KOPT-K1 (cell line): ENCODE data around the gene SNTG2.

Experiments used
- H3K27ac ChIP-seq: fragments of 200-600 bp; sonication (generic); 2 replicates; pipeline ENCODE4 v1.5.1; 2016; ENCODE audit warnings: antibody characterized with exemption, mild to moderate bottlenecking, low read depth, low read length; ENCODE audit not compliant: poor library complexity, severe bottlenecking
- H3K36me3 ChIP-seq: fragments of 200-600 bp; sonication (generic); 2 replicates; pipeline ENCODE4 v1.5.1; 2017; ENCODE audit warnings: antibody characterized with exemption, mild to moderate bottlenecking, low read length, moderate library complexity; ENCODE audit not compliant: insufficient read depth
- H3K9me3 ChIP-seq: fragments of 200-600 bp; sonication (generic); 2 replicates; pipeline ENCODE4 v1.5.1; 2017; ENCODE audit warnings: antibody characterized with exemption, low read length, mild to moderate bottlenecking; ENCODE audit not compliant: insufficient read depth, poor library complexity, severe bottlenecking

Gene SNTG2

DNA sequence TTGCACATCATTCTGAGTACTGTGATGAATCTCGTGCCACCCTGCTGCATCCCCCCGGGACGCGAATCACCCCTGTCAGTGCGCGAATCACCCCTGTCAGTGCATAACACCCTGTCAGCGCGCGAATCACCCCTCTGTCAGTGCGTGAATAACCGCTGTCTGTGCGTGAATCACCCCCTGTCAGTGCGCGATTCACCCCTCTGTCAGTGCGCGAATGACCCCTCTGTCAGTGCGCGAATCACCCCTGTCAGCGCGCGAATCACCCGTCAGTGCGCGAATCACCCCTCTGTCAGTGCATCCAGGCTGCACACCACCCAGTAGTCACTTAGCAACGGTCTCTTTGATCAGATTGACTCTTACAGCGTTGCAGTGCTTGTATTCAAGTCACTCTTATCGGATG, 328.2 kb downstream of the SNTG2 start:
- Histone ChIP-seq H3K27ac (no peak overlapping the region), H3K9me3 (peaks cover 17% of the 10 kb centered on the region), H3K36me3 (no peaks in the 10 kb centered on the region)

DNA sequence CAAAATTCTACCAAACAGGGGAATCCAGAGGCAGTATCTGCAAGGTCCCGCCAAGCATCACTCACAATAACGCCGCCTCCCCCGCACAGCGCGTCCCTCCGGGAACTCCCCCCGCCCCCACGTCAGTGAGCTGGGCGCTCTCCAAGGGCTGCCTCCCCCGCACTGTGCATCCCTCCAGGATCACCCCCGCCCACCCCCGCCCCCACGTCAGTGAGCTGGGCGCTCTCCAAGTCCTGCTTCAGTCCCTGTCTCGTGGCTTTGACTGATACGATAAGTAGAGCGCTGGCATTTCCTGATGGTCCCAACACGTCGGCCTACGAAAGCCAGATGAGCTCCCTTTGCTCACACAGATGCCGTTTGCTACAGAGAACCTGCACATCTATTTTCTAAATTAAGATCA, 331.9 kb downstream of the SNTG2 start:
- Histone ChIP-seq H3K9me3 (no peaks in the 10 kb centered on the region), H3K27ac (no peak overlapping the region), H3K36me3 (no peaks in the 10 kb centered on the region)

DNA sequence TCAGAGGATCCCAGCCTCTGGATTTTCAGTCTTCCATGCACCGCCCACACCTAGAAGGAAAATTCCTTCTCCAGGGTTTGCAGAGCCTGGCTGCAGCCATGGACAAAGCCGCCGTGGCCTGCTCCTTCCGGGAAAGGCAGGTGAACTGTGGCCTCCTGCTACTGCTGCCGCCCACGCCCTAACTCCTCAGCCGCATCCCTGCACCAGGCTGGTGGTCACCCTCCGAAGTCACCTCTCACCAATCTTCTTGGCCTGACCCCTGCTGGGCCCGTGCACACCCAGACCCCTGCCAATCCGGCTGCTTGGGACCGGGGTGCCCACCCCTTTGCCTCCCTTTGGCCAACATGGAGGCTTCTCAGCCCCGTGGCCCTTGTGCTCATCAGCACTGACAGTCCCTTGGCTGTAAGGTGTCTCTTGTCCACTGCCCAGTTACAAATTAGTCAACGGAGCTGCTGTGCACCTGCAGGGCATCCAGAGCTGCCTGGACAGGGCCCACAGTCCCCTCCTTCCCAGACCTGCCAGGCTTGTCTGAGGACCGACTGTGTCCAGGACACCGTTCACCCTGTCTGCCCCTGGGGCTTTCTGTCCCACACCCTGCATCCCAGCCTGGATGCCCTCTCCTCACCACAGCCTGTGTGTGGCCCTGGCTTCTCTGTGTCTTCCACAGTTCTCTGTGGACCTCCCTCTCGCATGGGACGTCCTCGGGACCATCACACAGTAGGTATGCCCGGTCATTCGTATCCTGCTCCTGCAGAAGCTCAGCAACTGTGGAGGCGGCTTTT, 332.6 kb downstream of the SNTG2 start:
- H3K9me3 ChIP-seq: no peaks in the 10 kb centered on the region
- H3K36me3 ChIP-seq: no peaks in the 10 kb centered on the region
- no peak overlapping the region for H3K27ac ChIP-seq

DNA sequence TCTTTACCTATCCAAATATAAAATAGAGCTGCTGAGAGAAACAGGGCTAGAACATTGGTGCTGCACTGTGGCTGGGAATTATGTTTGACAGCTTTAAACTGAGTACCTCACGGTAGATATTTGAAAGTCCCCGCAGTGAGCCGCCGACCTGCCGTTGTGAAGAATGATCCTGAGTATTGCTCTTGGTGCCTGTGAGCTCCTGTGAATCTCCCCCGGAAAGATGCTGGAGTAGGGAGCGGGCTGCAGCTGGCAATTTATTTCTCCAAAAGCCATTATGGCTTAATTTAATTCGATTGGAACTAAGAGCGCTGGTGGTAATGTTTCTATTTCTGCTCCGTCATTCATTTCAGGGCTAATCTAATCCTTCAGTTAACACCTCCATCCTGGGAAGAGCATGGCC, 333.2 kb downstream of the SNTG2 start:
- no peaks in the 10 kb centered on the region for H3K36me3 ChIP-seq
- no peak overlapping the region for H3K27ac ChIP-seq

DNA sequence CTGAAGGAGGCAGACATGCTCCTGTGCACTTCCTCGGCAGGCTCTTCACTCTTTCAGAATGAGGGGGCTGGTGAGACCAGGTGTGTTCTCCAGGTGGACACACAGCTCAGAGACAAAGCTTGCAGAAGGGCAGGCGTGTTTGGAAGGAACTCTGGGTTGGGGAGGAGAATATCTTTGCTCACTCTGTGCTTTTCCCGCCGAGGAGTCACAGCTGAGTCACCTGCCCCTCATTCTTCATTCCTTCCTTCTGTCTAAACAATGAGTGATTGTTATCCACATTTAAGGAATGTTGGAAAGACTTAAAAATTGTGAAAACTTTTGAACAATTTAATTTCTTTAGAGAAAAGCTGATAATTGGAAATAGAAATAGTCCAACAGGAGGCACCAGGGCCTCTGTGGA, 336.3 kb downstream of the SNTG2 start:
- H3K9me3 ChIP-seq: no peaks in the 10 kb centered on the region
- no peak overlapping the region for H3K27ac ChIP-seq
- no peaks in the 10 kb centered on the region for H3K36me3 ChIP-seq

More for the DNA sequence above, 333.2 kb downstream of the SNTG2 start:
- no peaks in the 10 kb centered on the region for H3K9me3 ChIP-seq

DNA sequence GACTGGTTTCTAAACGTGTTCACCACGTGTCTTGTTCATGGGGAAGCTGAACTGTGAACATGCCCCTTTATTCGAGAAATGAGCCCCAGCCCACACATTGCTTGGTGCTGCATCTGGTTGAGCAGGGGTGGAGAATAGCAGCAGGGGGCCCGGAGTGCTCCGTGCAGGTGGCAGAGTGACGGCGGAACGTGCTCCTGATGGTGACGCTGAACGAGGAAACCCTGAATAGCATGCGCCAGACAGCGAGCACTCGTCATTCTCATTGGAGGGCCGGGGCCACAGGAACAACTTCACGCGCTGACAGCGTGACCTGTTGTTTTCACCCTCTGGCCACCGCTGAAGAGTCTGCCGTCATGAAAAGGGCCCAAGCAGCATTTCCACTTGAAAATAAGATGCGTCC, 336.8 kb downstream of the SNTG2 start:
- no peaks in the 10 kb centered on the region for H3K36me3 ChIP-seq
- H3K9me3 ChIP-seq: peaks cover 3% of the 10 kb centered on the region
- H3K27ac ChIP-seq: no peak overlapping the region

DNA sequence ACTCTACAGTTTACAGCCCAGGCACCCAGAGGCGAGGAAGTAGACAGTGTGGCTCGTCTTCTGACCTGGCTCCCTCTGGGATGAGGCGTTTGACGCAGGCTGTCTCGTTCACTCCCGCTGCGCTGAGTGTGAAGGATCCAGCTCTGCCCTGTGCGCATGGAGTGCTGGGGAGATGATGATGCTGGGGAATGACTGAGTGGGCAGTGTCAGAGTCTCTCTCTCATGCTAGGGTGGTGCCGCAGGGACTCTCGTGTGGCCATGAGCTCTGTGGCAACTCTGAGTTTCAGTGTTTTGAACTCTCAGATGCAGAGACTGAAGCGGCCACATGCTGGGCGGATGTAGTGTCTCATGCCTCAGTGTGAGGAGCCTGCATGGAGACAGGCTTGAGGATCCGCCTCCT, 344.3 kb downstream of the SNTG2 start:
- H3K9me3 ChIP-seq: peaks cover 7% of the 10 kb centered on the region
- H3K36me3 ChIP-seq: no peaks in the 10 kb centered on the region
- H3K27ac ChIP-seq: no peak overlapping the region

DNA sequence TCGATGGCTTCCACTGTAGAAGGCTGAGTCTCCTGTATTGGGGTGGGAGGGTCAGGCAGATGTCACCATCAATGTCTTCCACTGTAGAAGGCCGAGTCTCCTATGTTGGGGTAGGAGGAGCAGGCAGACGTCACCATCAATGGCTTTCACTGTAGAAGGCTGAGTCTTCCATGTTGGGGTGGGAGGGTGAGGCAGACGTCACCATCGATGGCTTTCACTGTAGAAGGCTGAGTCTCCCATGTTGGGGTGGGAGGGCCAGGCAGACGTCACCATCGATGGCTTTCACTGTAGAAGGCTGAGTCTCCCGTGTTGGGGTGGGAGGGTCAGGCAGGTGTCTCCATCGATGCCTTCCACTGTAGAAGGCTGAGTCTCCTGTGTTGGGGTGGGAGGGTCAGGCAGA, 345.1 kb downstream of the SNTG2 start:
- Histone ChIP-seq H3K9me3 (peaks cover 7% of the 10 kb centered on the region), H3K27ac (no peak overlapping the region), H3K36me3 (no peaks in the 10 kb centered on the region)

DNA sequence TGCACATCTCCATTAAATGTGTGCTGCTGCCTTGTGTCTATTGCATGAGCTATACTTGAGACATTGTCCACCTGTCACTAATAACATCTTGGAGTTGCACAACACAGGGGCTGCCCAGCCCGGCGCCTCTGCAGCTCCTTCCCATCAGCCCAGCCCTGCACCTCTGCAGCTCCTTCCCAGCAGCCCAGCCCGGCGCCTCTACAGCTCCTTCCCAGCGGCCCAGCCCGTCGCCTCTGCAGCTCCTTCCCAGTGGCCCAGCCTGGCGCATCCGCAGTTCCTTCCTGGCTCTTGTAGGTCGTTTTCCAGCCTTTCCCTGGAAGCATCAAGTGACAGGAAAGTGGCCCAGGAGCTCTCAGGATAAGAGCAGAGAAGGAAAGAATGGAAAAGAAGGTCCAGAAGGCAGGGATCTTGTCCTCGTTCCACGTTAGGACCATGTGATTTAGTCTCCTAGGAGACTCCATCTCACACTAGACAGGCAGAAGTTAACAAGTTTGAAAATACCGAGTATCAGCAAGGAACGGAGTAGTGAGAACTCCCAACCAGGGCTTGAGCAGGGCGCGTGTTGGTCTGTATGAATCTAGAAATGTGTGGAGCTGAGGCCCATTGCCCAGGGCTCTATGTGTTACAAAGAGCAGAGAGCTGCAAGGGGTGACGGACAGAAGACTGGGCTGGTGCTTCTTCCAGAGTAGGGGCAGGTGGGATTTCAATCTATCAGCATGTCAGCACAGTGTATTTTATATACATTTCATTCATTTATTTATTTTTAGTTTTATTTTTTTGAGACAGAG, 346.9 kb downstream of the SNTG2 start:
- Histone ChIP-seq H3K9me3 (peaks cover 3% of the 10 kb centered on the region), H3K27ac (no peak overlapping the region), H3K36me3 (no peaks in the 10 kb centered on the region)

DNA sequence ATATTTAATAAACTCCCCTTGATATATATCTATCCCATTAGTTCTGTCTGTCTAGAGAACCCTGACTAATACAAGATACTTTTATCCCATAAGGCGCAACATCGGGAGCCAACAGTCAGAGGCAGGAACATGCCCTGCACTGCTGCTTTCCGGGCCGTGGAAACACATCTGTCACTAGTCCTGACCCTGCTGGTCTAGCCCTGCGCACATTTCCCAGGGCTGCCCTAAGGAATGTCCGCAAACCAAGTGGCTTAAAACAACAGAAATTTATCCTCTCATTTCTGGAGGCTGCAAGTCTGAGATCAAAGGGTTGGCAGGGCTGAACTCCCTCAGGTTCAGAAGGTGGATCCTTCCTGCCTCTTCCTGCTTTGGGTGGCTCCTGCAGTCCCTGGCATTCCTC, 348.4 kb downstream of the SNTG2 start:
- Histone ChIP-seq H3K9me3 (no peaks in the 10 kb centered on the region), H3K27ac (no peak overlapping the region), H3K36me3 (no peaks in the 10 kb centered on the region)

DNA sequence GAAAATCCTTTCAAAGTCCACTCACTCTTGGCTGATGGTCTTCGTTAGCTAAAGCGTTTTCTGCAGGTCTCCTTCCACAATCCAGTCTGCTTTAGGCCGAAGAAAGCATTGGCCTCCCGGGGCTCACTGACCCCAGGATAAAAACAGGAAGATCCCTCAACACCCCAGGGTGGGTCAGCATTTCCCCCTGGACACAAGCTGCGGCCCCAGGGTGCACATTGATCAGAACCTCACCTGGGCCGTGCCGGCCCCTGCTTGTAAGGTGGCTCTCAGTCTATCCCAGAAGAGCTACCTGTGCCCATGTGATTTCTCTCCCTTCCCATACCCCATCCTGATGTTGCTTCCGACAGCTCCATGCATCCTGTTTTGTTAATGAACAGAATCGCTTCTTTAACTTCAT, 349.6 kb downstream of the SNTG2 start:
- Histone ChIP-seq H3K9me3 (no peaks in the 10 kb centered on the region), H3K27ac (no peak overlapping the region), H3K36me3 (no peaks in the 10 kb centered on the region)

DNA sequence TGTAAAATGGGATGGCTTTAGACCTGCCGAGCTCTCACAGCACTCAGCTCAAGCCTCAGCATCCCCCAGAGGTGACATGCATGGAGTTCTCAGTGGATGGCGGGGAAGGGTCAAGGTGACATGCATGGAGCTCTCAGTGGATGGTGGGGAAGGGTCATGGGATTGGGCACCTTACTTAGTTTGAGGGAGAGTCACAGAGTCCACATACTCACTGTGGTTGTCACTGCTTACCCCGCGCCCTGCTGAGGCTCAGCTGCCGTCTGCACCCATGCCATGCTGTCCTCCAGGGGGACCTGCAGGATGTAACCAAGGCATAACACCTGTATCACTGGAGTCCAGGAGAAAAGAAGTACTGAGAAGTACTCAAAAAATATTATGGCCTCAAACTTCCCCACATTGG, 350.4 kb downstream of the SNTG2 start:
- H3K36me3 ChIP-seq: no peaks in the 10 kb centered on the region
- H3K27ac ChIP-seq: no peak overlapping the region
- no peaks in the 10 kb centered on the region for H3K9me3 ChIP-seq

DNA sequence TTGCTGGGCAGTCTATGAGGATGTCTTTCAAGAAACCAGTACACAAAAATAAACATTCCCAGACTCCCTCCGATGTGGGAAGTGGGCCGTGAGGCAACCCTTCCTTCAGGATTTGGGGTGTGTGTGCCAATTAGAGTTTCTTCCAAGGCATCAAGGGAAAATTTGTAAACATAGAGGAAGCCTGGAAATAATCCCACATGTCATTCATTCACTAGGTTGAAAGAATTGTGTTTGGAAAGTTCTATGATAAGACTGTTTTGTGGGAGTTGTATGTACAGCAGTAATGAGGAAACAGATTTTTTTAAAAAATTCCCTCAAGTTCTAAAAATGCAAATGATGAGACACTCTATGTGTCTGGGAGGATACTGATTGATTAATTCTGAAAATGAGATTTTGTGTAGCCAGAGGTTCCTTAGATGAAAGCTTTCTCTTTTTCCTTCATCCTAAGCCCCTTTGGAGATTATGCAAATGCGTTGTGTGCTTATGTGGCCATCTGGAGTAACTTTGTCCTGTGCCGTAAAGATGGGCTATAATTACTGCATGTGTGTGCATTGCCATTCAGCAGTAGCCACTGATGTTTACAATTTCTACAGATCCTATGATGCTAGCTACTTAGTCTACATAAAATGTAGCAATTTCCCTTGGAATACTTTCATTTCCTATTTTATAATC, 354.8 kb downstream of the SNTG2 start:
- H3K9me3 ChIP-seq: no peaks in the 10 kb centered on the region

DNA sequence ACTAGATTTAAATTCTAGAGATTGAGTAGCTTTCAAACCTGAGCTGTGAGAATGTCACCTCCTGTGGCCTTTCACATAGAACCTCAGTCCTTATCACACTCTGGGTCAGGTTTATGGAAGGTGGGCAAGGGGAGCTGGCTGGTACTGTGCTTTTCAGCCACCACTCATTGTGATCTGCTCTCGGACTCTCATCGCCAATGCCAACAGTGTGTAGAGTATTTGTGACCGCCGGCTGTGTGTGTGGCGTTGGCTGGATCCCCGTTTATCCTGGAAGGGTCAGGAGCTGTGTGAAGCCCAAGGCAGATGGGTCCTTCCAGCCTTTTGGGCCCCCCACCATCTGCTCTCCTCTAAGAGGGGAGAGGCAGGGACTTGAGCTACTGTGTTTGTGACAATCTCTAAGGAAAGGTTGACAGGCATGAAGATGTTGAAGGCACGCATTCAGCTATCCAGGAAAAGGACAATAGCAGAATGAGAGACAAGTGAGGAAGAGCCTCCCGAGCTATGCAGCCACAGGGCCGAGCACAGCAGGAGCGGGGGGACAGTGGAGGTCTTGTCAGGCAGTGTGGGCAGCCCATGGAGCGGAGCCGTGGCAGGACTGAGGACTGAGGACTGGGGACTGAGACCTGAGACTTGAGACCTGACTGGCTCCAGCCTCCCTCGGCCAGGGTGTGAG, 355.5 kb downstream of the SNTG2 start:
- H3K36me3 ChIP-seq: no peaks in the 10 kb centered on the region
- no peak overlapping the region for H3K27ac ChIP-seq

More for the DNA sequence above, 354.8 kb downstream of the SNTG2 start:
- Histone ChIP-seq H3K27ac (no peak overlapping the region), H3K36me3 (no peaks in the 10 kb centered on the region)

More for the DNA sequence above, 355.5 kb downstream of the SNTG2 start:
- no peaks in the 10 kb centered on the region for H3K9me3 ChIP-seq
